Colonic mucosa (tissue), 4 donors: ENCODE results near the gene PHF19. TPM values are rescaled to one million over a fixed set of nuclear protein-coding genes. Genes with fewer than 3 reads are reported as not detected.

Experiments used
- DNase-seq: peaks from one replicate; pipeline ENCODE4 v3.0.0-alpha.2; 2020
- H3K27ac ChIP-seq: fragments of 200-600 bp; one replicate; pipeline ENCODE4 v1.8.0; 2021
- H3K27me3 ChIP-seq: fragments of 200-600 bp; one replicate; pipeline ENCODE4 v1.8.0; 2021
- H3K36me3 ChIP-seq: fragments of 200-600 bp; one replicate; pipeline ENCODE4 v1.8.0; 2021
- H3K4me1 ChIP-seq: fragments of 200-600 bp; one replicate; pipeline ENCODE4 v1.8.0; 2021; ENCODE audit warnings: mild to moderate bottlenecking
- H3K4me3 ChIP-seq: fragments of 200-600 bp; one replicate; pipeline ENCODE4 v1.8.0; 2021
- H3K9ac ChIP-seq, 2 donors: one replicate each; pipeline ENCODE4 v1.7.0; 2013; ENCODE audit warnings: control low read depth in 2 of 2, low read depth in 2 of 2, low read length in 2 of 2
- H3K9me3 ChIP-seq: fragments of 200-600 bp; one replicate; pipeline ENCODE4 v1.8.0; 2021
- CTCF ChIP-seq: fragments of 200-600 bp; IDR thresholded peaks from one replicate; pipeline ENCODE4 v1.8.0; 2022; ENCODE audit warnings: antibody characterized with exemption, mild to moderate bottlenecking
- intact Hi-C: fragments of 100-400 bp; cut with DNase I; formaldehyde crosslinking; loops from one replicate; pipeline ENCODE4 v1.14.1; 2022
- total RNA-seq, 2 donors: library from RNA; stranded (reverse); fragmentation: NEBNext Ultra II Directional in 1 of 2; extraction: Animal tissue kit (Norgen Biotek cat#: 25700) in 1 of 2; gene quantifications; one replicate each; pipeline ENCODE4 v1.2.1, GENCODE V29; 2021
- donor health status: healthy.
- donor health status: DM: no; HTN: no; CAD: no.
- donor health status: DM: no; HTN: no; CAD: no.

PHF19 gene
- total RNA-seq, 2 donors from 2014 or later, result 23.8 to 50.3 TPM

- Histone ChIP-seq H3K27ac (no peak overlapping the region), H3K4me1 (no peaks in the 10 kb centered on the region), H3K9me3 (no peaks in the 10 kb centered on the region), H3K9ac (no peak overlapping the region), H3K4me3 (no peak overlapping the region), H3K27me3 (no peaks in the 10 kb centered on the region), H3K36me3 (no peaks in the 10 kb centered on the region)
- intact Hi-C loops, result no loop called here
- no peak for DNase-seq
- no peak for TF ChIP-seq CTCF
Measured at GRCh38 chr9:120857481-120857880, 19.5 kb downstream of the PHF19 start.

GRCh38 chr9:120856700-120857099, 20.3 kb downstream of the PHF19 start:
- Histone ChIP-seq H3K27ac (no peak overlapping the region), H3K27me3 (no peaks in the 10 kb centered on the region), H3K9ac (no peak overlapping the region), H3K4me3 (no peak overlapping the region), H3K36me3 (no peaks in the 10 kb centered on the region), H3K9me3 (no peaks in the 10 kb centered on the region), H3K4me1 (no peaks in the 10 kb centered on the region)
- no peak for TF ChIP-seq CTCF
- intact Hi-C loops, result no loop called here
- peak; percentile 75 for DNase-seq

- no peak for DNase-seq
- Histone ChIP-seq H3K9ac (no peak overlapping the region), H3K4me3 (no peak overlapping the region), H3K36me3 (no peaks in the 10 kb centered on the region), H3K27me3 (no peaks in the 10 kb centered on the region), H3K27ac (no peak overlapping the region), H3K9me3 (no peaks in the 10 kb centered on the region), H3K4me1 (no peaks in the 10 kb centered on the region)
- no peak for TF ChIP-seq CTCF
- intact Hi-C loops, result no loop called here
Measured at GRCh38 chr9:120855827-120856670, 20.9 kb downstream of the PHF19 start.

- H3K36me3 ChIP-seq, result no peaks in the 10 kb centered on the region
- H3K27me3 ChIP-seq, result no peaks in the 10 kb centered on the region
- H3K9ac ChIP-seq, result no peak overlapping the region
- TF ChIP-seq CTCF, result no peak
- DNase-seq, result no peak
- H3K4me1 ChIP-seq, result no peaks in the 10 kb centered on the region
- H3K27ac ChIP-seq, result no peak overlapping the region
- H3K4me3 ChIP-seq, result no peak overlapping the region
- intact Hi-C loops, result no loop called here
- no peaks in the 10 kb centered on the region for H3K9me3 ChIP-seq
Measured at GRCh38 chr9:120854596-120855327, 22.2 kb downstream of the PHF19 start.

- Histone ChIP-seq H3K9me3 (no peaks in the 10 kb centered on the region), H3K4me3 (no peak overlapping the region), H3K27me3 (no peaks in the 10 kb centered on the region), H3K27ac (no peak overlapping the region), H3K36me3 (no peaks in the 10 kb centered on the region), H3K9ac (no peak overlapping the region), H3K4me1 (no peaks in the 10 kb centered on the region)
- DNase-seq, result no peak
- intact Hi-C loops, result no loop called here
- no peak for TF ChIP-seq CTCF
Measured at GRCh38 chr9:120853198-120853597, 23.8 kb downstream of the PHF19 start.
